Measurements from ENCODE around the gene CHMP1A.

Gene CHMP1A

DNA sequence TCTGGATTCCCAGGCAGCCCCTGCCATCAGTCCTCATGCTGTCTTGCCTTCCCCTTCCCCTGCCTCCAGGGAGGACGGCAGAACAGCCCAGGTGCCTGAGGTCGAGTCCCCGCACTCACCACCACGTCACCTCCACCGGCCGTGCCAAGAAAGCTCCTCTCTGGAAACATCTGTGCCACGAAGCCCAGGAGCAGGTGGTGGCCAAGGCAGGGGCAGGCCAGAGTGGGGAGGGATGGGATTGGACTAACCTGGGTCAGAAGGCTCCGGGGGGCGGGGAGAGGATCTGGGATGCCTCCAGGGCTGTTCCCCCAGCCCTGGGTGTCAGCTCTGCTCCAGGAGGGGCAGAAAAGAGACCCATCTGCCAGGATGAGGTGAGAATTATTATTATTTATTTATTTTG, 51.5 kb downstream of the CHMP1A start:
- DNase-seq (ENCODE audit: low read depth in 4 of 4, low spot score in 1 of 4) = no peak

DNA sequence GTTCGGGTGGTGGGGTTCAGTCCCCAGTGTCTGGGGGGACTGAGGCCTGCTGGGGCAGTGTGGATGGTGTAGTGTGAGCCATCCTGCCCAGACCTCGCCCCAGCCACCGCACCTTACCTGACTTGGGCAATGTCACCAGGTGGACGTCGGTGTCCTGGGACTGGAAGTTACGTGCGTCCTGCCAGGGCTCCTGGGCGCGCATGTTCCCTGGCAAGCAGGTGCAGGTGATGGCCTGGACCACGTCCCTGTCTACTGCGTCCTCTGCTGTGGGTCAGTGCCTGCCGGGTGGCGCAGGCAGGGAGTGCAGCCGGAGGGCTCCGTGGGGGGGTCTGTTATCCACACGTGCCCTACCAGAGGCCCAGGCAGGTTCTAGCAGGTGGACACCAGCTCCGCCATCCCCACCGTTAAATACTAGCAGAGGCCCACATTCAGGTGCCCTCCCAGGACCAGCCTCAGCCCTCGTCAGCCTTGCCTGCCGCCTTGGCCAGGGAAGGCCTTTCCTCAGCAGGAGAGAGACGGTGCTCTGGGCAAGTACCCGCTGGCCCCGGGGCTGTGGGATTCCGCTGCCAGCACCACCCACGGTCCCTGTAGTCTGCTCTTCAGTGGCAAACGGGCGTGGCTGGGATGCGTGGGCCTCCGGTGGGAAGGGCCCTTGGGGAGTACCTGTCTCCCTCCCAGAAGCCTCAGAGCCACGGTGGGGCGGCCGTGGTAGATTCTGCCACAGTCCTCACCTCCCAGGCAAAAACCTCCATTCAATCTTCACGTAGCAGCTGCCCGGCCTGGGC, 52.1 kb downstream of the CHMP1A start:
- no peak for DNase-seq (ENCODE audit: low read depth in 4 of 4, low spot score in 1 of 4)

DNA sequence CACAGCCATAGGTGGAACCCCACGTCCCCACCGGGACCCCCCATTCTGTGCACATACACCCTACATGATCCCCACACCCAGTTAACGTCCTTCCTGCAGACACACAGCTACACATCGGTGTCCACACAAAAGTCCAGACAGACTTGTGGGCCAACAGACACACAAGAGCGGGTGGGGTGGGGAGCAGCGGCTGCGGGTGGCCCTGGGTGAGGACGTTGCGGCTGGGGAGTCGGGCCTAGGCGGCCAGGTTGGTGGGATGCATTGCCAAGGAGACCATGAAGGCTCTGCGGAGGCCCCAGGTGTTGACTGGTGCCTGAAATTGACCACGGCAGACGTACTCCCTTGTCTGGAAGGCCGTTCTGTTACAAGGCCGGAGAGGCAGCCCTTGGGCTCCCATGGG, 52.7 kb downstream of the CHMP1A start:
- no peak for DNase-seq (ENCODE audit: low read depth in 4 of 4, low spot score in 1 of 4)

DNA sequence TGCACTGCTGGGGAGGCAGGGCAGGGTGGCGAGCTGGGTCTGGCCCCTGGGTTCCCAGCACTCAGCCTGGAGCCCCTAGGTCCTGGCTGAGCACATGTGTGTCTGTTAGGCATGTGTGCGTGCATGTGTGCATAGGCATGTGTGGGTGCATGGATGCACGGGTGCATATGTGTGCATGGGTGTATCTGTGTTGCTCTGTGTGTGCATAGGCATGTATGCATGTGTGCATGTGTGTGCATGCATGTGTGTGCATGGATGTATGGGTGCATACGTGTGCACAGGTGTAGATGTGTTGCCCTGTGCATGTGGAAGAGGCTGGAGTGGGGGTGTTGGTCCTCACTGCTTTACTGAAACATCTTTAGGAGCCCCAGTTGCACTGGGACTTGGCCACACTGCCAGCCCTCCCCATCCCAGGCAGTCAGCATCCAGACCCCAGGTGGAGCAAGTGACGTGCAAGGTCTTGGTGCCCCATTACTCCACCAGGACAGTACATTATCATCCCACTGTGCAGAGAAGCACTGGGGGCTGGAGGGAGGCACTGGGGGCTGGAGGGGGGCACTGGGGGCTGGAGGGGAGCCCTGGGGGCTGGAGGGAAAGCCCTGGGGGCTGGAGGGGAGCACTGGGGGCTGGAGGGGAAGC, 54.4 kb downstream of the CHMP1A start:
- no peak for DNase-seq (ENCODE audit: low read depth in 4 of 4, low spot score in 1 of 4)

DNA sequence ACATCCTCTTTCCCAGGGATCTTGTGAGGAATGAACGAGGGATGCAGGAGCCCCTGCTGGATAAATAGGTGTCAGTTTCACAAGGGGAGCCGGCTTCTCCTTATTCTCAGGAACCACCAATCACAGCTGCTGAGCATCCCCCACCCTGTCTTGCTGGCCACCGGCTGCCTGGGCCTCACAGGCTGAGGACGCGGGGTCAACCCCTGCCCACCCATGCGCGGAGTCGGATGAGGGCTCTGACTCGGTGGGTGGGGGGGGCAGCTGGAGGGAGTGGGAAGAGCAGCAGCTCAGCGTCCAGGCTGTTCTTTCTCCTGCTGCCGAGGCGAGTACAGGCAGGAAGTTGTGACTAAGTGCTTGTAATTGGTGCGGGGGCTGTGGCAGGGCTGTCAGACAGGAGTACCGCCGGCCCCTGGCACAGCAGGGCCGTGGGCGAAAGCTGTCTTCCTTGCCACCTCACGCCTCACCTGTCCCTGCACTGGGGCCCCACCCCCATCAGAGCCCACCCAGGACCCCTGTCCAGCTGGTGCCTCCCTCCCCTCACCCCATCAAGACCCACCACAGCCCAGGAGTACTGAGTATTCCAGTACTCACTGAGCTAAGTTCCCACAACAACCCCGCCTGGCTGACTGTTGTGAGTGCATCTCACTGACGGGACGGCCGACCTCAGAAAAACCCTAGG, 55.1 kb downstream of the CHMP1A start:
- DNase-seq (ENCODE audit: low read depth in 4 of 4, low spot score in 1 of 4) = peak; percentile 37 to 60 (median 50)

DNA sequence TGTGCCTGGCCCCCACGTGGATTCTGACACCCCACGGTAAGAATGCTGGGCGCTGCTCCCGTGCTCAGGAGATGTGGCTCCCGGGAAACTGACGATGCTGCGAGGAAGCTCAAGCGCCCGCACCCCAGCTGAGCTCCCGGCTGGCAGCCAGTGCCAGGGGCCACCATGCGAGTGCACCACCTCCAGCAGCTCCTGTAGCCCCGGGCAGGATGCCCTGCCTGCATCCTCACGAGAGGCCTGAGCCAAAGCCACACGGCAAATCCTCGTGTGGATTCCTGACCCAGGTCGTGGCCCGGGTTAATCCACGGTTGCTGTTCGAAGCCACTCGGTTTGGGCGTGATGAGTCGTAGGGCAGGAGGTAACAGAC, 55.6 kb downstream of the CHMP1A start:
- no peak for DNase-seq (ENCODE audit: low read depth in 4 of 4, low spot score in 1 of 4)

DNA sequence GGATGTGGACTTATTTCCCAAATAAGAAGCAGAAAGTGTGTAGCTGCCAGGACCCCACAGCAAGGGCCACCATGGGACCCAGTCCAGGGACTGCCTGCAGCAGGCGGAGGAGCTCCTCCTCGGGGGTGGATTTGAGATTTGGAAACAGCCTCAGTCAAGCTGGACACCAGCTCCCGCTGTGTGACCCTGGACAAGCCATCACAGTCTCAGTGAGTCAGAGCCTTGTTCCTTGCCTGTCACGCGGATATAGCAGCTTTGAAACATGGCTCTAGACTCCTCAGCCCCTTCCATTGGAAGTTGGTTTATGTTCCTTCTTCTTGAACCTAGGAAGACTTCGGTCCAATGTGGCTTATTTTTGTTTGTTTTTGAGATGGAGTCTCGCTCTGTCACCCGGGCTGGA, 56.6 kb downstream of the CHMP1A start:
- DNase-seq (ENCODE audit: low read depth in 4 of 4, low spot score in 1 of 4) = no peak

DNA sequence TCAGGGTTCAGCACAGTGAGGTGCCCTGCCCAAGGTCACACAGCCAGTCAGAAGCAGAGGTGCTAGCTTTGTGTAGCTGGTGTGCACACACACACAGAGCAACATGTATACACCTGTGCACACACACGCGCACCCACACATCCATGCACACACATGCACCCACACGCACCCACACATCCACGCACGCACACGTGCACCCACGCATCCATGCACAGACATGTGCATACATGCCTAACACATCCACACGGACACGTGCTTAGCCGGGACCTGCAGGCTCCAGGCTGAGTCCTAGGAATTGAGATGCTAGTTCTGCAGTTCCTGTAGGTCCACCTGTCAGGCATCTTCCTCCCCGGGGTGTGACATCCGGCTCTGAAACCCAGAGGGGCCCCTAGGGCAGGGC, 57.1 kb downstream of the CHMP1A start:
- DNase-seq (ENCODE audit: low read depth in 4 of 4, low spot score in 1 of 4) = no peak

DNA sequence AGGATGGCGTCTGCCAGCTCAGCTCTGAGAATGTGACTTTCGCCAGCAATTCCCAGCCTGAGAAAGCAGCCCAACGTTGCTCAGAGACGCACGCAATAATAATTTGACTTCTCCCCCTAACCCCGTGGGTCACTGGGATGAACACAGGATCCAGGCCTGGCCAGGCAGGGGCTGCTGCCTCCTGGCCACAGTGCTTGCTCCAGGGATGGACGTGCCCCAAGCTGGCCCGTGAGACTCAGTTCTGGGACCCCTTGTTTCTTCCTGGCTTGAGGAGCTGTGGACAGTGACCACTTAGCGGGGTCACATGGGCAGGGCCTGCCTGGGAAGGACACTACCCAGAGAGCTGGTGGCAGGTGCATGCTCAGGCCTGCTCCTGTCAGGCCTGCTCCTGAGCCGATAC, 57.6 kb downstream of the CHMP1A start:
- DNase-seq (ENCODE audit: low read depth in 4 of 4, low spot score in 1 of 4) = no peak

DNA sequence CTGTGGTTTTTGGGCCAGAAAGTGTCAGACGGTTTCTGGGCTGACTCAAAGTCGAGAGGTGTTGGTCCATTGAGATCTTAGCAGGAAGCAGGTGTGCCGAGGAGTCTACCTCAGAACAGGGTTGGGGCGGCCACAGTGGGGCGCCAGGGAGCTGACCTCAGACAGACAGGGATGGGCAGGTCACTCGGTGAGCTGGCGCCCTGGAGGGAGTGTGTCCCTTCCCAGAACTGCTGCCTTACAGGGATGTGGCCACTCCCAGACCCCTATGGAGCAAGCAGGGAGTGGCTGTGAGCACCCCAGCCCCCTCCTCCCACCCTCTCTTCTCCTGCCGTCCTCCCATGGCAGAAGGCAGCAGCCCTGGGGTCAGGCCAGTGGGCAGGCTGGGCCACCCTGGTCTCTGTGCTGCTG, 58.1 kb downstream of the CHMP1A start:
- DNase-seq (ENCODE audit: low read depth in 4 of 4, low spot score in 1 of 4) = no peak

DNA sequence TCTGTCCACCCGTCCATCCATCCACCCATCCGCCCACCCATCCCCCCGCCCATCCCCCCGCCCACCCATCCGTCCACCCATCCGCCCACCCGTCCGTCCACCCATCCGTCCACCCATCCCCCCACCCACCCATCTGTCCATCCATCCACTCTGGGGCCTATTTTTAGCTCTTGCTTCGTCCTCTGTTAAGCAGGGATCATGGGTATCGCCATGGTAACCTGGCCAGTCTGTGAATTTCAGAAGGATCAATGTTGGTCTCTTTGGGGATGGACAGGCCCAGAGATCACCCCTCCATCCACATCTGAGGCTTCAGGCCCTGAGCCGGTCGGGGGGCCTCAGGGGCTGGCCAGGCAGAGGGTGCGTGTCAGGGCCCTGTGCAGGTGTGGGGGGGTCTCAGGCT, 59.3 kb downstream of the CHMP1A start:
- DNase-seq (ENCODE audit: low read depth in 4 of 4, low spot score in 1 of 4) = no peak

DNA sequence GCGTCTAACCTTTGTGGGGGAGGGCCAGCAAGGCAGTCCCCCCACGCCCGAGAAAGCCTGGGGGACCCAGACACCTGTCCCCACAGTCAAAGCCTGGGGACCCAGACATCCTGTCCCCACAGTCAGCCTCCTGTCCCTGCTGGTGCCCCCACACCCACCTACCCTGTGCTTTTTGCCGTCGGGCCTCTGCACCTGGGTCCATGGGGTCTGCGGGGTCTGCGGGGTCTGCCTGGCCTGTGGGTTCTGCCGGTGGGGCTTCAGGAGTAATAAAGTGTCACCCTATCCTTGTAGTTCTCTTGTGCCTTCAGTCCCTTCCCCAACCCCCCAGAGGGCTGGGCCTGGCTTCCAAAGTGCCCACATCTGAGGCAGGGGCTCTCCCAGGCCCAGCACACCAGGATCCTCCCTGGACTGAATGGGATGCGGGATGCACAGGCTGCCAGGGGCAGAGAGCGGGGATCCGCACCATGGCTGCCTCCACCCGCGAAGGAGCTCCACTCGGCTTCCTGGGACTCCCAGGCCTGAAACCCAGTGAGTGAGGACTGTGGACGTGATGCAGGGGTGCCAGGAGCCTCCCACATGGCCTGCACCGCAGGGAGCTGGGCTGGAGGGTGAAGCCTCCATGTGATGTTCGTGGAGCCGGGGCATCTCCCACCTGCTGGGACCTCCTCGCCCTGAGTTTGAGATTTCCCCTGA, 60.4 kb downstream of the CHMP1A start:
- DNase-seq (ENCODE audit: low read depth in 4 of 4, low spot score in 1 of 4) = no peak

DNA sequence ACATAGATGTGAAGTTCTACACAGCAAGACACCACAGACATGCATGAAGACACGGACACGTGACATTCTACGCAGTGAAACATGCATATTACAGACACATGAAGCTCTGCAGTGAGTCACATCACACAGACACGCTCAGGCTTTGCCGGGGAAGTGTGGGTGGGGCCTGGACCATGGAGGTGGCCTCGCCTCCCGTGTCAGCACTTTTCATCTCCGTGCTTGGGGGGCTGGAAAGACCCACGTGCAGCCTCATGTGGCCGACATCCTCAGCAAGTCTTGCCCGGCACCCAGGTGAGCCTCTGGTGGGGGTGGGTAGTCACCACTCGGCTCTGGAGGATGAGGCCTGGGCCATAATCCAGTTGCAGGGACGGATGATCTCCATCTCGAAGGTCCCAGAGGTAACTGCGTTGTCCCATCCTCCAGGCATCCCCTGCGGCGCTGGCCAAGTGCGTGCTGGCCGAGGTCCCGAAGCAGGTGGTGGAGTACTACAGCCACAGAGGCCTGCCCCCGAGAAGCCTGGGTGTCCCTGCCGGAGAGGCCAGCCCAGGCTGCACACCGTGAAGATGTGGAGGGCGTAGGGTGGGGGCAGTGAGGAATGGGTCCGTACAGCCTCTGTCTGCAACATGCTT, 61.3 kb downstream of the CHMP1A start:
- DNase-seq (ENCODE audit: low read depth in 4 of 4, low spot score in 1 of 4) = no peak

DNA sequence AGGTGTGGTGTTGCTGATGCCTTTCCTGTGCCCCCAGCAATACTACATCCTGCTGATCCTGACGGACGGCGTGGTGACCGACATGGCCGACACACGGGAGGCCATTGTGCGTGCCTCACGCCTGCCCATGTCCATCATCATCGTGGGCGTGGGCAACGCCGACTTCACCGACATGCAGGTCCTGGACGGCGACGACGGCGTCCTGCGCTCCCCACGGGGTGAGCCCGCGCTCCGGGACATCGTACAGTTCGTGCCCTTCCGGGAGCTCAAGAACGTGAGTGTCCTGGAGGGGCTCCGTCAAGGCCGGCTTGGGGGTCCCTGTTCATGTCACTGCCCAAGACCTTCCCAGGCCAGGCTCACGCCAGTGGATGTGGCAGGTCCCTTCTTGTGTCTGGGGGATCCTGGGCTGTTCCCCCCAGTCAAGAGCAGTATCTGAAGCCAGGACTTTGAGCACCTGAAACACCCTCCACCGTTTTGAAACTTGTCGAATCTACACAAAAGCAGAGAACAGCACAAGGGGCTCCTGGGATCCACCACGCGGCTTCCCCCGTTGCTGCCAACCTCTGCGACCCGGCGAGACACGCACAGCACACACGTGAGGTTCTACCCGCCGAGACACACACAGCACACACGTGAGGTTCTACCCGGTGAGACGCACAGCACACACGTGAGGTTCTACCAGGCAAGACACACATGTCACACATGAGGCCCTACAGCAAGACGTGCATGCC, 62.0 kb downstream of the CHMP1A start:
- DNase-seq (ENCODE audit: low read depth in 4 of 4, low spot score in 1 of 4) = no peak
